Measurements from ENCODE around the gene RUSC1.

RUSC1 gene

GRCh38 chr1:155334962-155335361 lies 14.3 kb downstream of the RUSC1 start (continued):
- TF ChIP-seq ZNF704 (tag by site-specific recombination; IDR thresholded peaks at IDR 0.05), result no peak
- no peak for TF ChIP-seq ZNF571 (tag by site-specific recombination; IDR thresholded peaks at IDR 0.05)
- no peak for TF ChIP-seq ZNF449 (tag by site-specific recombination; IDR thresholded peaks at IDR 0.05)
- no peak for TF ChIP-seq ZNF354C (tag by site-specific recombination; IDR thresholded peaks at IDR 0.05; ENCODE audit: borderline replicate concordance, low read depth)
- no peak for TF ChIP-seq ZNF558 (tag by site-specific recombination; IDR thresholded peaks at IDR 0.05)

- Histone ChIP-seq H3K4me1 (ENCODE audit: control insufficient read depth, insufficient read depth, low read length) (no peaks in the 10 kb centered on the region), H3K9me3 (ENCODE audit: control insufficient read depth, insufficient read depth, low read depth, low read length) (no peaks in the 10 kb centered on the region), H3K4me3 (ENCODE audit: low read depth, low read length) (no peak overlapping the region), H3K27ac (ENCODE audit: extremely low read depth, low read depth, low read length) (no peak overlapping the region), H3K36me3 (ENCODE audit: control insufficient read depth in 2 of 2, insufficient read depth in 1 of 2, low read length in 2 of 2) (peaks cover 27 to 83% of the 10 kb centered on the region in 2 experiments)
- TF ChIP-seq PRDM2 (tag by site-specific recombination; IDR thresholded peaks at IDR 0.05; ENCODE audit: borderline replicate concordance) (no peak), HOXA7 (CRISPR knock-in tag; IDR thresholded peaks at IDR 0.05; ENCODE audit: borderline replicate concordance) (no peak), ZNF37A (tag by site-specific recombination; IDR thresholded peaks at IDR 0.05) (no peak), ZNF629 (tag by site-specific recombination; IDR thresholded peaks at IDR 0.05) (peak; percentile 45), ZXDB (tag by site-specific recombination; IDR thresholded peaks at IDR 0.05) (no peak), ATF2 (tag by site-specific recombination; IDR thresholded peaks at IDR 0.05; ENCODE audit: low read depth) (peak; percentile 60; the same call in 1 of the 2 replicates), SCRT2 (tag by site-specific recombination; IDR thresholded peaks at IDR 0.05) (peak; percentile 80)
- ChIA-PET CTCF (interaction anchor here (1.2 kb wide), 1 partner anchor 15 kb away, joined by 3 read pairs; no protein-coding TSS in a partner anchor), POLR2A (interaction anchor here (0.5 kb wide), 1 partner anchor 90 kb away, joined by 4 read pairs; no protein-coding TSS in a partner anchor)
Observed at GRCh38 chr1:155339515-155340097, 18.9 kb downstream of the RUSC1 start.

GRCh38 chr1:155342842-155343241 lies 22.1 kb downstream of the RUSC1 start:
- Histone ChIP-seq H3K27ac (ENCODE audit: extremely low read depth, low read depth, low read length) (no peak overlapping the region), H3K9me3 (ENCODE audit: control insufficient read depth, insufficient read depth, low read depth, low read length) (no peaks in the 10 kb centered on the region), H3K4me3 (ENCODE audit: low read depth, low read length) (no peak overlapping the region), H3K36me3 (ENCODE audit: control insufficient read depth in 2 of 2, insufficient read depth in 1 of 2, low read length in 2 of 2) (peaks cover 36 to 88% of the 10 kb centered on the region in 2 experiments), H3K4me1 (ENCODE audit: control insufficient read depth, insufficient read depth, low read length) (no peaks in the 10 kb centered on the region)
- ChIA-PET CTCF (interaction anchor here (0.9 kb wide), 1 partner anchor 92 kb away, joined by 3 read pairs; no protein-coding TSS in a partner anchor), POLR2A (interaction anchor here (0.6 to 0.9 kb wide), 3 partner anchors 12 to 69 kb away, joined by 3 to 5 read pairs (median 3); partner anchors contain the start of gene CLK2)
- peak; percentile 37; the same call in 1 of the 2 replicates for TF ChIP-seq ZNF398 (tag by site-specific recombination; IDR thresholded peaks at IDR 0.05)
- TF ChIP-seq SCRT2 (tag by site-specific recombination; IDR thresholded peaks at IDR 0.05), result 0 out of 2 replicates have a peak, but pooled peaks have one; percentile 22
- peak; percentile 34; the same call in 1 of the 2 replicates for TF ChIP-seq ATF2 (tag by site-specific recombination; IDR thresholded peaks at IDR 0.05; ENCODE audit: low read depth)
- no peak for TF ChIP-seq ZNF610 (tag by site-specific recombination; IDR thresholded peaks at IDR 0.05; ENCODE audit: borderline replicate concordance)
